SK-N-SH (cell line): ENCODE measurements around the gene PRPF40B.

ENCODE experiments used
- CTCF ChIP-seq: fragments of 200-600 bp; sonication (generic); IDR thresholded peaks from 2 replicates; pipeline ENCODE4 v1.6.1; 2017; ENCODE audit warnings: antibody characterized with exemption, mild to moderate bottlenecking, moderate library complexity
- EZH2phosphoT487 ChIP-seq: fragments of 200-600 bp; sonication (generic); IDR thresholded peaks from 2 replicates; pipeline ENCODE4 v1.6.1; 2017; ENCODE audit warnings: low read depth, mixed run types, mild to moderate bottlenecking, antibody characterized with exemption, moderate library complexity, borderline replicate concordance
- NFIC ChIP-seq: IDR thresholded peaks from 2 replicates; pipeline ENCODE4 v1.4.0; 2012; ENCODE audit warnings: borderline replicate concordance
- PBX3 ChIP-seq: IDR thresholded peaks from 2 replicates; pipeline ENCODE4; 2012
- POLR2AphosphoS5 ChIP-seq: IDR thresholded peaks from 2 replicates; pipeline ENCODE4 v1.6.1; 2012; ENCODE audit warnings: low read depth, low read length
- RAD21 ChIP-seq: IDR thresholded peaks from 2 replicates; pipeline ENCODE4 v1.6.1; 2012; ENCODE audit warnings: mild to moderate bottlenecking, low read length
- RFX5 ChIP-seq: IDR thresholded peaks from 2 replicates; pipeline ENCODE4 v1.6.1; 2012; ENCODE audit warnings: mild to moderate bottlenecking, improper control_type of control experiment, low read length
- SMC3 ChIP-seq: IDR thresholded peaks from 2 replicates; pipeline ENCODE4 v1.6.1; 2012; ENCODE audit warnings: low read depth, low read length, improper control_type of control experiment
- TAF1 ChIP-seq: IDR thresholded peaks from 2 replicates; pipeline ENCODE4 v1.6.1; 2012; ENCODE audit warnings: low read depth, mild to moderate bottlenecking, low read length, moderate library complexity, borderline replicate concordance
- YY1 ChIP-seq: IDR thresholded peaks from 2 replicates; pipeline ENCODE4 v1.4.0; 2012; ENCODE audit warnings: low read depth, mild to moderate bottlenecking
- ZBTB33 ChIP-seq: IDR thresholded peaks from 2 replicates; pipeline ENCODE4 v1.4.0; 2012; ENCODE audit warnings: low read depth, borderline replicate concordance

- TF ChIP-seq EZH2phosphoT487 (no peak), CTCF (no peak), POLR2AphosphoS5 (no peak), RAD21 (no peak), TAF1 (no peak), PBX3 (no peak), RFX5 (no peak), ZBTB33 (no peak), SMC3 (no peak), YY1 (no peak), NFIC (no peak)
Observed at GRCh38 chr12:49684310-49684854, 61.0 kb downstream of the PRPF40B start.
